Left cardiac atrium (tissue), 4 donors: ENCODE data around the gene CEACAM19. TPM values are rescaled to one million over a fixed set of nuclear protein-coding genes. Genes with fewer than 3 reads are reported as not detected.
A peak's percentile ranks its signal among the peaks of the same experiment; 100 is the strongest.
"Not testable (repeated sequence)": the region's sequence is repeated elsewhere in the genome, so short reads cannot be mapped to it uniquely, and the experiment has no call there.

Experiments used
- ATAC-seq, 2 donors: fragments of 200-7000 bp; cut with Tn5 transposase; one replicate each; pipeline ENCODE4 v1.9.1; 2020; ENCODE audit warnings: mild to moderate bottlenecking in 2 of 2, moderate library complexity in 2 of 2
- DNase-seq: peaks from one replicate; pipeline ENCODE4 v3.0.0-alpha.2; 2020
- intact Hi-C, 2 donors: fragments of 100-400 bp; cut with DNase I; formaldehyde crosslinking; loops; one replicate each; pipeline versions ENCODE4 v1.14.1 to v1.15.1; 2022 to 2023
- total RNA-seq, 2 donors: library from RNA; stranded (reverse); fragmentation: NEBNext Ultra II Directional; extraction: Animal tissue kit (Norgen Biotek cat#: 25700); gene quantifications; one replicate each; pipeline ENCODE4 v1.2.1, GENCODE V29; 2021
- donor health status: DM: no; HTN: yes; CAD: no.
- donor health status: DM: no; HTN: yes; CAD: no; lungs with severe emphysema.
- donor health status: DM: yes; HTN: yes; CAD: no.
- donor health status: Dilated cardiomyopathy.

Gene CEACAM19
- total RNA-seq, 2 donors from 2014 or later: 2.4 to 6.2 TPM

- ATAC-seq: no peak
Observed at GRCh38 chr19:44712864-44713515, 41.7 kb downstream of the CEACAM19 start.

DNA sequence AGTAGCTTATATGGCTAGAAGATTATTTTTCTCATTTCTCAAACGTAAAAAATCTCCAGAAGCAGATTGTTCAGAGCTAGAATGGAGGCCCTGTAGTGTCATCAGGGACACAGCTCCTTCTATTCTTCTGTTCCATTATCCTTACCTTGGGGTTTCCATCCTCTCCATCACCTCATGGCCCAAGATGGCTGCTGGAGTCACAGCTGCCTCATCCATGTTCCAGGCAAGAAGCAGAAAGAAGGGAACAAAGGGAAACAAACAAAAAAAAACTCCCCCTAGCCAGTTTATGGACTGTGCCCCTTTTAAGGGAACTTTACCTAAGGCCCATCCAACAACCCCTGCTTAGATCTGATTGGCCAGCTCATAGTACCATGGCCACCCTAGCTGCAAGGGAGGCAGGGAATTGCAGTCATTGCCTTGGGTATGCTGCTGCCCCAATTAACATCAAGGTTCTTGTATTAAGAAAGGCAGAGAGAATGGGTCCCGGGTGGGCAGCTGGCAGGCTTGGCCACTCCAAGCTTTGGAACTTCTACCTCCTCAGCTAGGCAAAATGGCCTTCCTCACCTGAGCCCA, 43.4 kb downstream of the CEACAM19 start:
- intact Hi-C loops: no loop called here
- ATAC-seq (no peak), DNase-seq (no peak)

More at GRCh38 chr19:44712864-44713515, 41.7 kb downstream of the CEACAM19 start:
- intact Hi-C loops: no loop called here
- DNase-seq: no peak

- ATAC-seq (no peak), DNase-seq (no peak)
- intact Hi-C loops: loop anchor here in 1 of 2 donors (2.0 kb wide), 1 partner anchor 23 kb away; no protein-coding TSS in a partner anchor
Observed at GRCh38 chr19:44717603-44718002, 46.3 kb downstream of the CEACAM19 start.

- ATAC-seq: peak; percentile 78 to 85
- intact Hi-C loops: loop anchor here in 1 of 2 donors (2.0 kb wide), 1 partner anchor 24 kb away; no protein-coding TSS in a partner anchor
- peak; percentile 89 for DNase-seq
Observed at GRCh38 chr19:44718441-44719261, 47.4 kb downstream of the CEACAM19 start.

- ATAC-seq (no peak), DNase-seq (no peak)
- intact Hi-C loops: loop anchor here in 1 of 2 donors (2.0 kb wide), 1 partner anchor 24 kb away; no protein-coding TSS in a partner anchor
Observed at GRCh38 chr19:44719262-44719701, 48.0 kb downstream of the CEACAM19 start.

GRCh38 chr19:44720396-44720795, 49.1 kb downstream of the CEACAM19 start:
- intact Hi-C loops: loop anchor here (5.0 to 10.0 kb wide), 2 partner anchors 37 to 124 kb away; partner anchors contain the start of gene NECTIN2 (in 1 of the 2)
- not testable (repeated sequence) for DNase-seq

DNA sequence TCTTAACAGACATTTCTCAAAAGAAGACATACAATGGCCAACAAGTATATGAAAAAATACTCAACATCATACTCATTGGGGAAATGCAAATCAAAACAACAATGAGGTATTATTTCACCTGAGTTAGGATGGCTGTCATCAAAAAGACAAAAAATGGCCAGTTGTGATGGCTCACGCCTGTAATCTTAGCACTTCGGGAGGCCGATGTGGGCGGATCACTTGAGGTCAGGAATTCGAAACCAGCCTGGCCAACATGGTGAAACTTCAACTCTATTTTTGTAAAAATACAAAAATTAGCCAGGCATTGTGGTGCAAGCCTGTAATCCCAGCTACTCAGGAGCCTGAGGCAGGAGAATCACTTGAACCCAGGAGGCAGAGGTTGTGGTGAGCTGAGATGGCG, 49.7 kb downstream of the CEACAM19 start:
- DNase-seq (no peak), ATAC-seq (no peak)
- intact Hi-C loops: loop anchor here (5.0 to 10.0 kb wide), 2 partner anchors 36 to 124 kb away; partner anchors contain the start of gene NECTIN2 (in 1 of the 2)

More at GRCh38 chr19:44720396-44720795, 49.1 kb downstream of the CEACAM19 start:
- ATAC-seq: not testable (repeated sequence)

- DNase-seq, ATAC-seq: not testable (repeated sequence)
- intact Hi-C loops: loop anchor here (5.0 to 10.0 kb wide), 2 partner anchors 36 to 123 kb away; partner anchors contain the start of gene NECTIN2 (in 1 of the 2)
Observed at GRCh38 chr19:44721369-44721768, 50.1 kb downstream of the CEACAM19 start.

GRCh38 chr19:44722131-44723121, 51.1 kb downstream of the CEACAM19 start:
- DNase-seq (no peak), ATAC-seq (no peak)
- intact Hi-C loops: loop anchor here (2.0 to 10.0 kb wide), 4 partner anchors 34 to 122 kb away; partner anchors contain the start of gene NECTIN2 (in 1 of the 2)

GRCh38 chr19:44723299-44723951, 52.1 kb downstream of the CEACAM19 start:
- intact Hi-C loops: loop anchor here (2.0 to 10.0 kb wide), 4 partner anchors 34 to 121 kb away; partner anchors contain the start of gene NECTIN2 (in 1 of the 2)
- no peak for DNase-seq
- peak; percentile 9 to 19 for ATAC-seq

GRCh38 chr19:44723952-44724319, 52.7 kb downstream of the CEACAM19 start:
- DNase-seq (peak; percentile 86), ATAC-seq (peak; percentile 92)
- intact Hi-C loops: loop anchor here (1.0 to 10.0 kb wide), 5 partner anchors 33 to 121 kb away; partner anchors contain the start of gene NECTIN2 (in 1 of the 2)

DNA sequence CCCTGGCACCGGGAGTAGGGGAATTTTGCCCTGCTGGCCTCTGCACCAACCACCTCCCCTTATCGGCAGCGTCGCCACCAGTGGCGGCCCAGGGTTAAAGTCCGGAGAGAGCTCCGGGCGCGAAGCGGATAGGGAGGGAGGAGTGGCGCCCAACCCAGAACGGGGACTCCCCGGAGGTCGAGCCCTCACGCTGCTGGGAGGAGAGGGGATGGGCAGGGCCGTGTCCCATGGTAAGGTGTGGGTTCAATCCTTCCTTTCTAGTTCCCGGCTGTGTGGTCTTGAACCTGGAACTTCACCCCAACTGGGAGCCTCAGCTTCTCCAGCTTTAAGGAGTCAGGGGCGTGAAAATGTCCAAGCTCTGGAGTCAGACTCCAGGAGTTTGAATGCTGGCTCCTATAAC, 54.0 kb downstream of the CEACAM19 start:
- intact Hi-C loops: loop anchor here in 1 of 2 donors (10.0 kb wide), 1 partner anchor 120 kb away; the partner anchor contains the start of gene NECTIN2

GRCh38 chr19:44725684-44726083, 54.4 kb downstream of the CEACAM19 start:
- intact Hi-C loops: loop anchor here in 1 of 2 donors (10.0 kb wide), 1 partner anchor 119 kb away; the partner anchor contains the start of gene NECTIN2
- DNase-seq: no peak
- ATAC-seq: no peak

More for the DNA sequence above, 54.0 kb downstream of the CEACAM19 start:
- peak; percentile 62 for DNase-seq
- peak; percentile 44 to 64 for ATAC-seq

DNA sequence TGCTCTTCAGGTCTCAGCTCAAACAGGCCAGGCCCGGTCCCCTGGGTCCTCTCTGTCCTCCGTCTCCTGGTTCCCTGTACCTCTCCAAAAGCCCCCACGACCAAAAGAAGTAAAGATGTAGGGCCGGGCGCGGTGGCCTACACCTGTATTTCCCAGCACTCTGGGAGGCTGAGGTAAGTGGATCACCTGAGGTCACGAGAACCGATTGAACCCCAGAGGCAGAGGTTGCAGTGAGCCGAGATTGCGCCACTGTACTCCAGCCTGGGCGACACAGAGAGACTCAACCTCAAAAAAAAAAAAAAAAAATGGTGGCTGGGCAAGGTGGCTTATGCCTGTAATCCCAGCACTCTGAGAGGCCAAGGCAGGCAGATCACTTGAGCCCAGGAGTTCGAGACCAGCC, 55.2 kb downstream of the CEACAM19 start:
- ATAC-seq (no peak), DNase-seq (no peak)
- intact Hi-C loops: loop anchor here in 1 of 2 donors (10.0 kb wide), 1 partner anchor 118 kb away; the partner anchor contains the start of gene NECTIN2

GRCh38 chr19:44728178-44728577, 56.9 kb downstream of the CEACAM19 start:
- intact Hi-C loops: loop anchor here in 1 of 2 donors (10.0 kb wide), 1 partner anchor 117 kb away; the partner anchor contains the start of gene NECTIN2
- DNase-seq (no peak), ATAC-seq (no peak)

GRCh38 chr19:44729516-44730033, 58.3 kb downstream of the CEACAM19 start:
- no peak for DNase-seq
- intact Hi-C loops: loop anchor here in 1 of 2 donors (10.0 kb wide), 1 partner anchor 115 kb away; the partner anchor contains the start of gene NECTIN2
- no peak for ATAC-seq

- DNase-seq (peak; percentile 3), ATAC-seq (no peak)
- intact Hi-C loops: no loop called here
Observed at GRCh38 chr19:44731081-44731480, 59.8 kb downstream of the CEACAM19 start.
